ENCODE data around the gene PEX5L.
A peak's percentile ranks its signal among the peaks of the same experiment; 100 is the strongest.
"Not testable (repeated sequence)": the region's sequence is repeated elsewhere in the genome, so short reads cannot be mapped to it uniquely, and the experiment has no call there.

PEX5L gene, protein sequence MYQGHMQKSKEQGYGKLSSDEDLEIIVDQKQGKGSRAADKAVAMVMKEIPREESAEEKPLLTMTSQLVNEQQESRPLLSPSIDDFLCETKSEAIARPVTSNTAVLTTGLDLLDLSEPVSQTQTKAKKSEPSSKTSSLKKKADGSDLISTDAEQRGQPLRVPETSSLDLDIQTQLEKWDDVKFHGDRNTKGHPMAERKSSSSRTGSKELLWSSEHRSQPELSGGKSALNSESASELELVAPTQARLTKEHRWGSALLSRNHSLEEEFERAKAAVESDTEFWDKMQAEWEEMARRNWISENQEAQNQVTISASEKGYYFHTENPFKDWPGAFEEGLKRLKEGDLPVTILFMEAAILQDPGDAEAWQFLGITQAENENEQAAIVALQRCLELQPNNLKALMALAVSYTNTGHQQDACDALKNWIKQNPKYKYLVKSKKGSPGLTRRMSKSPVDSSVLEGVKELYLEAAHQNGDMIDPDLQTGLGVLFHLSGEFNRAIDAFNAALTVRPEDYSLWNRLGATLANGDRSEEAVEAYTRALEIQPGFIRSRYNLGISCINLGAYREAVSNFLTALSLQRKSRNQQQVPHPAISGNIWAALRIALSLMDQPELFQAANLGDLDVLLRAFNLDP

DNA sequence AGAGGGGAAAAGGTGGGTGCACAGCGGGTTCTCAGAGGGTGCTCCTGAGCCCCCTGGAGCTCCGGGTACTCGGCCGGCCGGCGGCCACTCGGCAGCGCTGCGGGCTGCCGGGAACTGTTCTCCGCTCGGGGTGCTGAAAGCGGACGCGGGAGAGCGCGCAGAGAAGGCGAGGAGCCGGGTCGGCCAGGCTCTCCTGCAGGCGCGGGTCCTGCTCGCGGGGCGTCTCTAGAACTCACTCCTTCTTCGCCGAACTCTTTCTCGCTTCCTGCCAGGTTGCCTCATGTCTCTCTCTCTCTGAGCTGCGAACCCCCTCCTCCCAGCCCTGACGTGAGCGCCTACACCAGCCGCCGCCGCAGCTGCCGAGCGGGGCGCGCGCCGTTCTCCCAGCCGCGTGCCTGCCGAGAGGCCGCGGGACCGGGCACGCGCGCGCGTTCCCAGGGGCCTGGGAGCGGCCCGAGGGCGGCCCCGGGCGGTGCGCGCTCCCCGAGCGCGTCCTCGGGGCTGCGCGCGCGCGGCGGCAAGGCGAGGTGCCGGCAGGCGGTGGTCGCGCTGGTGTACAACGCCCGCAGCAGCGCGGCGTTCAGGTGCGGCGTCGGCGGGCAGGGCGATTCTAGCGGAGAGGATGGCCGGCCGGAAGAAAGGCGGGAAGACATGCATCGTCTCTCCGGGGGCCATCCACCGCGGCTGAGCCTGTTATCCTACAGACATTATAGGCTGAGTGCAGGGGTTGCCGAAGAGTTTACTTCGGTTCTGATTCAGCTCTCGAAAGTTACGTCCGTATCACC, at the start of gene PEX5L:
PEX5L (minus strand) TSS at position 267 of the 785 bp plus-strand sequence. CDS start 338 bp downstream, outside the sequence.
- DNase-seq, result peak; percentile 89

DNA sequence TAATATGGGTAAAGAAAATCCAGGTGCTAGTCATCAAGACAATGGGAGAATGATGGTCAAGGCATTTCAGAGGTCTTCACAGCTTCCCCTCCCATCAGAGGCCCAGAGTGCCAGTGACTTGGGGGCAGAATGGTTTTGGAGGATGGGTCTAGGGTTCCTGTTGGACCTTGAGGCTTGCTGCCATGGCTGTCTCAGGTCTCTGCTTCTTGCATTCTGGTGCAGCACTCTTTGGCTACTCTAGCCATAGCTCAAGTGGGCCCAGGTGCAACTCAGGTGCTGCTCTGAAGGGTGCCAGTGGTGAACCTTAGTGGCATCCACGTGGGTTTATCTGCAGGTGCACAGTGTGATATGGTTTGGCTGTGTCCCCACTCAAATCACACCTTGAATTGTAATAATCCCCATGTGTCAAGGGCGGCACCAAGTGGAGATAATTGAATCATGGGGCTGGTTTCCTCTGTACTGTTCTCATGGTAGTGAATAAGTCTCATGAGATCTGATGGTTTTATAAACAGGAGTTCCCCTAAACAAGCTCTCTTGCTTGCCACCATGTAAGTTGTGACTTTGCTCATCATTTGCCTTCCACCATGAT, 48.5 kb upstream of the PEX5L start:
- DNase-seq, result no peak

DNA sequence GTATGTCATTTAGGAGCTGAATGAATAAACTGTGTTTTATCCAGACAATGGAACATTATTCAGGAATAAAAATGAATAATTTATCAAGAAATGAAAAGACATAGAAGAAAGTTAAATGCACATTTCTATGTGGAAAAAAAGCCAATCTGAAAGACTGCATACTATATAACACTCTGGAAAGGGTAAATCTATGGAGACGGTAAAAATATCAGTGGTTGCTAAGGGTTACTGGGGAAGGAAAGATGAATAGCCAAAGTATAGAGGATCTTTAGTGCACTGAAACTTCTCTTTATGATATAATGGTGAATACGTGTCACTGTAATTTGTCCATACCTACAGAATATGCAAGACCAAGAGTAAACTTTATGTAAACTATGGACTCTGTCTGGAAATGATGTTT, 46.0 kb upstream of the PEX5L start:
- DNase-seq, result no peak

DNA sequence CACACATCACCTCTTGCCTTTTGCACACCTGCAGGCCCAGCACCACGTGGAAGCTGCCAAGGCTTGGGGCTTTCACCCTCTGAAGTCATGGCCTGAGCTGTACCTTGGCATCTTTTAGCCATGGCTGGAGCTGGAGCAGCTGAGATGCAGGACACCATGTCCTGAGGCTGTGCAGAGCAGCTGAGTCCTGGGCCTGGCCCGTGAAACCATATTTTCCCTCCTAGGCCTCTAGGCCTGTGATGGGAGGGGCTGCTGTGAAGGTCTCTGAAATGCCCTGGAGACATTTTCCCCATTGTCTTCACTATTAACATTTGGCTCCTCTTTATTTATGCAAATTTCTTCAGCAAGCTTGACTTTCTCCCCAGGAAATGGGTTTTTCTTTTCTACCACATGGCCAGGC, 41.9 kb upstream of the PEX5L start:
- DNase-seq, result no peak

DNA sequence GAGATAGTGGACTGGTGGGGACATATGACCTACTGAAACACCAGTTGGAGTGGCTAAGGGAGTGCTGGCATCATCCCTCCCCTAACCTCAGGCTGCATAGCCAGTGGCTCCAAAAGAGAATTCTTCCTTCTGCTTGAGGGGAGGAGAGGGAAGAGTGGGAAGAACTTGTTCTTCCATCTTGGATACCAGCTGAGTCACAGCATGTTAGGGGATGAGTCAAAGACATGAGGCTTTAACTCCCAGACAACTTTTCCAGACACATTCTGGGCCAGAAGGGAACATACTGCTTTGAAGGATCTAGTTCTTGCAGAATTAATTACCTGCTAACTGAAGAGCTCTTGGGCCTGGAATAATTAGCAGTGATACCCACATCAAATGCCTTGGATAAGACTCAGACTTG, 36.8 kb upstream of the PEX5L start:
- DNase-seq, result no peak

DNA sequence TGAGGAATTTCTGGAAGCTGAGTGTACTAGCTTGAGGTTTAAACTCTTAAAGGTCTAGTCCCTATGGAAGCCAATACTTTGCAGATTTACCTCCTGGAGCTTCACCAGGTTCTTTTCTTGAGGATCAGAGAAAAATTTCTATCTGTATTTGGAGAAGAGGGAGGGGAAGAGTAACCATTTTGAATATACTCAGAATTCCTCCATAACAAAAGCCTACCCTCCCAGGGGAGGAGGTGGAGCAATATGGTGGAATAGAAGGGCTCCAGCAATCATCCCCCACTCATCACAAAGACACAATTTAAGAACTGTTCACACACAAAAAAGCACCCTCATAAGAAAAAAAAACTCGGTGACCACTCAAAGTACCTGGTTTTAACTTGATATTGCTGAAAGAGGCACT, 36.0 kb upstream of the PEX5L start:
- DNase-seq, result no peak

DNA sequence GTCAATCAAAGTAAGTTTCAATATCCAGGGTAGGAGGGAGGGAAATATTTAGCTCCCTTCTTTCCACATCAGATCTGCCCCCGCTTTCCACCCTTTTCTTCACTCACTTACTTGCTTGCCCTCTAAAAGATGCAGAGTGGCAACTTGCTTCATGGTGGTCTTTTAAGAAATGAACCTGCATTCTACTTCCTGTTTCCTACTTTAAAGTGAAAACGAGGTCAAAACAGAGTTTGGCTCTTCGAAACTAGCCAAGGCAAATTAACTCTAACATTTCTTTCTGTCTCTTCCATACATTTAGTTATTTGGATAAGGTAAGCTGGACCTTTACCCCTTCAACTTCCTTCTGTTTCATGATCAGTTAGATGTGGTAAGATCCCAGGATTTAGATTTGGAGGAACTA, 34.2 kb upstream of the PEX5L start:
- no peak for DNase-seq

DNA sequence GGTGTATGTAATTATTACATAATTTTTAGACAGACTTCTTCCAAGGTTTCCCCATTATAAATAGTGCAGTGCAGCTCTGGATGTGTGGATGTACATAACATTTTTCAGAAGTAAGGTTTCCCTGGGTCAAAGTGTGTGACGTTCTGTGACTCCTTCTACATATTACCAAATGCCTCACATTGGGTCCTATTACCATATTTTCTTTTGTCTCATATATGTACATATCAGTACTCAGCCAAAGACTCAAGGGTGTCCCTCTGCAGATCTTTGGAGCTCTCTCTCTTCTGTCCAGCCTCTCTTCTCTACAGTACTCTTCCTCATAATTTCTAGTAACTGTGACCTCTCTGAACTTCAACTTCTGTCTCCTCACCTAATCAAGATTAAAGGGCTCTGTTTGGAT, 31.3 kb upstream of the PEX5L start:
- DNase-seq, result no peak

DNA sequence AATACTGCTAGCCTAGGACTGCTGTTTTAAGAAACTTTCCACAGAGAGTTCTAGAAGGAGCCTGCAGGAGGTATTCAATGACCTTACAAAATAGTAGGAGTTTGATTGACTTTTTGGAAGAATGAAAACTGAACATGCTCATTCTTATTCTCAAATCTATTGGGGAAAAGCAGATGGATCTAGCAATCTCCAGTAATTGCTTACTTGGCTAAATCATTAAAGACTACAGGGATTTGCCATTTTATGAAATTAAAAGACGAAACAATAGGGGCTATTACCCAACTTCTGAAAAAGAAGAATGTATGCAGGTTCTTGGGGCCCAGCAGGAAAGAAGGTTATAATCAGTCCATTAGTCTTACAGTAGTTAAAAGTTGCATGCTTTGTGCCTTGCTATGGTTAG, 29.9 kb upstream of the PEX5L start:
- no peak for DNase-seq

DNA sequence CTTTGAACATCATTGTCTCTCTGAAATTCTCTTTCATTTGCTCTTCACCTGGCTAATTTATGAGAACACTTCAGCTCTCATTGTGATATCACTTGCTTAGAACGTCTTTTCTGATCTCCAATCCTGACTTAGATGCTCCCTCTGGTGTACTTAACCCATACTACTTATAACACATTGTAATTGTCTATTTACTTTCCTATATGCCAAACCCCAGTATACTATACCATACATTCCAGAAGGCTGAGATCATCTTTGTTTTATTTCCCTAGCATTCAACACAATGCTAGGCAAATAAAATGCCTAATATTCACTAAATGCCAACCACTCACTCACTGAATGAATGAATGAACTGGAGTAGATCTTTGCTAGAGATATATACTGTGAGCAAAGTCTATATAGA, 27.0 kb upstream of the PEX5L start:
- no peak for DNase-seq

DNA sequence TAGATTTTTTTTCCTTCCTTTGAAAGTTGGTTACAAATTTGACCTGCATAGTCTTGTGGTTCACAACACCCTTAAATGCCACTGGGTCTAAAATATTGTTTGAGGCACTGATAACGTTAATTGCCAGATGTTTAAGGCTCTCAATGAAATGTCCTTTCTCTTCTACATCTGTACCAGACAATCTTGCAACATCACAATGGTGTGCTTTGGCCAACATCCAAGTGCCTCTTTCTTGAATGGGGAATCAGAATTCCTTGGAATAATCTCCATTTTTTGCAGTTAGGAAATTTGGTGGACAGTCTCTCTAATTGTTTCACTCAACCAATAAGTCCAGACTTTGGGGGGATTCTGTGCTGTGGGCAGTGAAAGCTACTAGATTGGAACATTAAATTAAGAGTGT, 26.0 kb upstream of the PEX5L start:
- DNase-seq, result no peak

DNA sequence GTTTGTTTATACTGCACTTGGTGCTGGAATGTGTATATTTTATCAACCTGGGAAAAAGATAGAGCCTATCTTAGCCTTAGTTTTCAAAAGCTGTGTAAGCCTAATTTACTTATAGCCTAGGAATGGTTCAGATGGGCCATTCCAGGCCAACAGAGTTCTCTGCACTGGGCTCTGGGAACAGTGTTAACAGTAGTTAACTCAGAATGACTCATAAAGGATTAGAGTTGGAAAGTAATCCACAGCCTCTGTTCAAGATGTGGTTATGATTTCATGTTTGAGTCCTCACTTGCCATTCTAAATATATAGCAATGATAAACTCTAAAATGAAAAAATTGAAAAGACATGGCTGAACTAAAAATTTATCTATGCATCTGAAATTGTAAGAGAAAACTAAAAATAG, 22.6 kb upstream of the PEX5L start:
- DNase-seq, result no peak

DNA sequence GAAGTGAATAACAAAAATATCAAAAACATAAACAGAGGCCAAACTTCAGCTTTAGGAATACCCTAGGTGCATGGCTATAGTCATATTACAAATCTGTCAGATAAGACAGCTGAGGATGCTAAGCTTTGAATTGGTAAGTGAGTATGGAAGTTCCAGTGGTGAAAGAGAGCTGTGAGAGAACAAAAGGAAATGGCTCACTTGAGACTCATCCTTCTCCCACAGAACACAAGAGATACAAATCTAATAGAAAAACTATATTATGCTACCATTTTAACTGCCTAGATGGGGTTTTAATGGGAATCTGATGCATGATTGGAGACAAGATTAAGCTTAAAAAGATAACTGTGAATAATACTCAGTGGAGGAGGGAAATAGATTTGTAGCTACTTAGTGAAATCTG, 21.5 kb upstream of the PEX5L start:
- no peak for DNase-seq

DNA sequence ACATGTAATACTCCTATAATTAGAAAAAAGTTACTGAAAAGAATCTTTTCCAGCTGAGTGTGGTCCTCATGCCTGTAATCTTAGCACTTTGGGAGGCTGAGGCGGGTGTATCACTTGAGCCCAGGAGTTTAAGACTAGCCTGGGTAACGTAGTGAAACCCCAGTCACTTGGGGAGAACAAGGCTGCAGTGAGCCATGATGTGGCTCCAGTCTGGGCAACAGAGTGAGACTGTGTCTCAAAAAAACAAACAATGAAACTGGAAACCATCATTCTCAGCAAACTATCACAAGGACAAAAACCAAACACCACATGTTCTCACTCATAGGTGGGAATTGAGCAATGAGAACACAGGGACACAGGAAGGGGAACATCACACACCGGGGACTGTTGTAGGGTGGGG, 18.9 kb upstream of the PEX5L start:
- not testable (repeated sequence) for DNase-seq

DNA sequence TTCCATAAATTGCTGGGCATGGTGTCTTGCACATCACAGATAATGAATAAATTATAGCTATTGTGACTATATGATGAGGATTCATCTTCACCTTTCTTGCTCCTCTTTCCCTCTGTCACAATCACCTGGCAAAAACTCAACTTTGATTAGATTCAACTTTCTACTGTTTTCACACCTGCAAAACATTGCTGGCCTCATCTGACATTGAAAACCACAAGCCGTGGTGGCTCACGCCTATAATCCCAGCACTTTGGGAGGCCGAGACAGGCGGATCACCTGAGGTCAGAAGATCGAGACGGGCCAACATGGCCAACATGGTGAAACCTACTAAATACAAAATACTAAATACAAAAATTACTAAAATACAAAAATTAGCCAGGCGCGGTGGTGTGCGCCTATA, 12.7 kb upstream of the PEX5L start:
- no peak for DNase-seq

DNA sequence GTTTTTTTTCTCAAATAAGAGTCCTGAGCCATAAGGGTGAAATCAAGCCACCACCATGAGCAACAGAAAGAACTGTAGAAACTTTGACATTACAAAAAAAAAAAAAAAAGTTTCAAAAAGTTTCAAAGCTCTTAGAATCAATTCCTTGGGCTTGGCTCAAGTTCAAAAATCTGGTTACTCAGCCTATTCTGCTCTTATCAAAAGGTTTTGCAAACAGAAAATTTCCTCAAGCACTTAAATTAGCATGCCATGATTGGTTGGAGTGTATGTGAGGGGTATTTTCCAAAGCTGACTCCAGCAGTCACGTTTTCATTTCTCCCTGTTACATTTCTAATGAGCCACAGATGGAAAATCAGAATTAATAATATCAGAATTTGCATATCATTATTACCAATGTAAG, 12.1 kb upstream of the PEX5L start:
- DNase-seq, result no peak

DNA sequence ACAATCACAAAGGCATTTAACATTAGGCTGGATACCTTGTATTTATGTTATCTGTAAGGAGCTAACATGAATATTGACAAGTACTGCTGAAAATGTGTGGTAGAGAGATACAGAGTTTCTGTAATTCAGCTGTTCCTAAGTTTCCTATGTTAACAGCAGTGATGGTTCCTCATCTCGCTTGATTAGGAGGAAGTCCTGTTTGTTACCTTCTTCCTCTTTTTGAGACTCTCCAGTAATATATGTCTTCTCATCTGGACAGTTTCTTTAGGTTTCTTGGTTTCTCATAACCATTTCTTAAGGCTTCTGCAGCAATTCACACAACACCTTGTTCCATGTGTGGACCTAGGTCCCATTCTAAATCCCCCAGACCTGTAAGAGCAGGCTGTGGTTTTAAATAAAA, 11.4 kb upstream of the PEX5L start:
- DNase-seq, result no peak

DNA sequence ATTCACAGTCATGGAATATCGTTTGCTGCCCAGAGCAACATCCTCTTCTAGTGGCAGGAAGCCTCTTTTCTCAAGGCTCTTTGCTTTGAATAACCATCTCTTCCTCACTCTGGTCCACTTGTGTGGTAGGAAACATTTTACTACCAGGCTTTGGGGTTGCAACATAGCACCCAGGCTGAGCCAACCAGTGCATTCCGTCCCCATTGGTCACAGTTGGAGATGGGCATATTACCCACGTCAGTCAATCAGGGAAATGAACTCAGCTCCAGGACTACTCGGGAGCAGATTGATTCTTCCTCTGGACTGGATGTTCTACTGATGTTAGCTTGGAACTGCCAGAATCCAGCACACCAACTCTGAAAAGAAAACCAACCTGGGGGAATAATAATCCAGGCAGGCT, 4.2 kb upstream of the PEX5L start:
- no peak for DNase-seq

DNA sequence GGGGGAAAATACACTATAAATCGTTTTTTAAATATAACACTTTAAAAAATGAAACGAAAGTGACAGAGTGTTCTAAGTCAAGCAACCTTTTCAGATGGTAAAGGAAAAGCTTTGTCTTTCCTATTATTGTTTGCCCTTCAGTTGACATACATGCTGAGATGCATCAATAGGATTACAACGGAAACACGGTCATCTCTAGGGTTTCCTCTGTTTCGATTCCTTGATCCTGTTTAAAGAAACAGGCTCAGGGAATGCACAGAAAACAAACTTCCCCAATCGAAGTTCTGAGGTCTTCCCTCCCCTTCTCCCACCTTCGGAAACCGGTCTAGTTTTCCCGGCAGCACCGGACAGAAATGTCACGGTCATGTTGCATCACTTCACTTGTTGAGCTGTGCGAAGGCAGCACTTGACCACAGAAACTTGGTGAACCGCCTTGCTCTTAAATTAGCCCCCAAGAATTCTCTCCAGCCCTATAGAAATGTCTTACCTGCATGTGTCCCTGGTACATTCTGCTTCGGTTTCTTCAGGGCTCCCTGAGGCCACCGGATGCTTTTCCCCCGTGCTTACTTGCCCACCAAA, 556 bp downstream of the PEX5L start:
- peak; percentile 42 for DNase-seq

DNA sequence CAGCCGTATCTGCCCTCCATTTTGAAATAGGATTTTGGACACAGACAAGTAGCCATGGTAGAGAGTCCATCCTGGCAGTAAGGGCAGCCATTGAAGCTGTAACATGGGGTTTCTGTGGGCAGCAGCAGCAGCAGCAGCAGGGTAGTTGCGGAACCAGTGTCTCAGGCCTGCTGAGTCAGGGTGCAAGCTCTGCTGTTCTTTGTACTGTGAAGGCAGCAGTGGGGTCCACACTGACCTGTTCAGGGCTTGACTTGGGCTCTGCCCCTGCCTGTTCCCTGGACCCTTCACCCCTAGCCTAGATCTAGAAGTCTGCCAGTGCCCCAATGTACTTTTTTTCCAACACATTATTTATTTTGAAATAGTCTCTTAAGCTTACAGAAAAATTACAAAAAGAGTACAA, 9.7 kb downstream of the PEX5L start:
- no peak for DNase-seq

DNA sequence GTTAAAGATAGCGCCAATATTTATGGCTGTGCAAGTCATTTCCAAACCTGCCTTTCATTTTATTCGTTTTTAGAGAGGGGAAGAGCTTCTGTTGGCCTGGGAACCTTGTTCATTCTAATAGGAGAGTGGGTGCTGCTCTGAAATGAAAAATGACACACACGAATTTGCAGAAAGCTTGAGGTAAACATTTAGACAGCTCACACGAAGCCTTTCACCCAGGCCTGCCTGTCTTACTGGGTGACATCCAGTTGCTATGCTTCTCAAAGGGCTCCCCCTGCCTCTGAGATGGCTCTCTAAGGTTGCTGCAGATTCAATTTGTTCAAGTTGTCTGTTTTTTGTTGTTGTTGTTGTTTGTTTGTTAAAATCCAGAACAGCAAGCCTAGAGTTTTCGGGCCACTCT, 18.2 kb downstream of the PEX5L start:
- DNase-seq, result peak; percentile 75

DNA sequence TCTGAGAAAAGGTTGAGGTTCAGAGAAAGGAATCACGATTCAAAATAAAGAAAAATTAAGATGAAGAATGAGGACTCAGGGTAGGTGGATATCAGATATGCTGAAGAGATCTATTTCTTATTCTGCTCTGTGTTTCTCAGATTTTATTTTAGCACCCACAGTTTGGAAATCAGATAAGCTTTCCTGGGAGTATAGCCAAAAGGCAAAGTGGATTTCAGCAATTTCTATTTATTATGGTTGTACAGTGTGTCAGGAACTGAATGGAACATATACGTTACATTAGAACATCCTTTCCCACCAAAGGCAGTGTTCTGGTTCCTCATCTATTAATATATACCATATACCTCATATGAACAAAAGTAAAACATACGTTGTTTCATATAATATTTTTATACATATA, 18.9 kb downstream of the PEX5L start:
- DNase-seq, result no peak

DNA sequence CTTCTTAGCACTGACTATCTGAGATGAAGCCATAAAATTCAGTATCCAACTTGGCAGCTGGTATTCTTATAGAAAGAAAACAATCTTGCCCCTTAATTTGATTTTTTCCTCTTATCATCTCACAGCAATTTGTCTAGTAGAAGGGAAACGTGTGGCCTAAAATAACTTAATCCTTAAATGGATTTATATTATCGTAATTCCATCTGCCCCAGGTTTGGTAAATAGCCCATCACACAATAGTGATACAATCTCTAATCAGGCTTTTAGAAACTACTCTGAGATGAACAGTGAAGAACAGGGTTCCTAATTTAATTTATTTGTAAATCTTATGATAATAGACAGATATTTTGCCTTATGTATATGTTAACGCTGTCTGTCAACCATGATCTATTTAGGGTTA, 24.8 kb downstream of the PEX5L start:
- DNase-seq, result peak; percentile 21

Measured in midbrain (tissue), 1 donor.